HK-2 (cell line): ENCODE measurements around the gene SLC43A1.
A peak's percentile ranks its signal among the peaks of the same experiment; 100 is the strongest.

Experiments
- DNase-seq: peaks from one replicate; pipeline ENCODE4 v3.0.0-alpha.2; 2018; ENCODE audit not compliant: unreplicated experiment

Gene SLC43A1

GRCh38 chr11:57497303-57498247, 17.9 kb downstream of the SLC43A1 start:
- no peak for DNase-seq

DNA sequence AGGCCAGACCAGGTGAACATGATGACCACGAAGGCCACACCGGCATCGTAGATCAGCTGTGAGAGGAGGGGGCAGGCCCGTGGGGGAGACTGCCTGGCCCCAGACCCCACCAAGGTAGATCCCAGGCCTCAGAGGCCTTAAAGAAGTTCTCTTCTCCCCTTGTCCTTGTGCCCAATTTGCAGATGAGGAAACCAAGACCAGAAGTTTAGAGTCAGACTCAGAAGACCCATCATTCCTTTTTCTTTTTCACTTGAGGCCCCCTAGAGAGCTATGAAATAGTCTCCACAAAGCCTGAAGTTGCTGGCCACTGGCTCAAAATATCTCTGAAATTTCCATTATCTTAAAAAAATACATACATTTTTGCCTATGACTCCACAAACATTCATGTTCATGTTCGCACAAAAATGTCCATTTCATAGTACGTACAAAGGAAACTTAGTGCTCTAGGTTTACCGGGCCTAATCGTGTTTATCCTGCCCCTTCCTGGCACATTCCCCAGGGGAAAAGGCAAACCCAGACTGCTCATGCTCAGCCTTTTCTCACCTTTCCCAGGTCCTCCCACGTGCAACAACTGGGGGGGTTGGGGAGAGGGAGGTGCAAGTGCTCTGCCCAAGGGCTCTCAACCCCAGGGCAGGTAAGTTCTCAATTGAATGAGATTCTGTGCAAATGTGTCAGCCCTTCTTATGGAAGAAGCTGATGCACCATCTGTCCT, 19.2 kb downstream of the SLC43A1 start:
- DNase-seq, result no peak

DNA sequence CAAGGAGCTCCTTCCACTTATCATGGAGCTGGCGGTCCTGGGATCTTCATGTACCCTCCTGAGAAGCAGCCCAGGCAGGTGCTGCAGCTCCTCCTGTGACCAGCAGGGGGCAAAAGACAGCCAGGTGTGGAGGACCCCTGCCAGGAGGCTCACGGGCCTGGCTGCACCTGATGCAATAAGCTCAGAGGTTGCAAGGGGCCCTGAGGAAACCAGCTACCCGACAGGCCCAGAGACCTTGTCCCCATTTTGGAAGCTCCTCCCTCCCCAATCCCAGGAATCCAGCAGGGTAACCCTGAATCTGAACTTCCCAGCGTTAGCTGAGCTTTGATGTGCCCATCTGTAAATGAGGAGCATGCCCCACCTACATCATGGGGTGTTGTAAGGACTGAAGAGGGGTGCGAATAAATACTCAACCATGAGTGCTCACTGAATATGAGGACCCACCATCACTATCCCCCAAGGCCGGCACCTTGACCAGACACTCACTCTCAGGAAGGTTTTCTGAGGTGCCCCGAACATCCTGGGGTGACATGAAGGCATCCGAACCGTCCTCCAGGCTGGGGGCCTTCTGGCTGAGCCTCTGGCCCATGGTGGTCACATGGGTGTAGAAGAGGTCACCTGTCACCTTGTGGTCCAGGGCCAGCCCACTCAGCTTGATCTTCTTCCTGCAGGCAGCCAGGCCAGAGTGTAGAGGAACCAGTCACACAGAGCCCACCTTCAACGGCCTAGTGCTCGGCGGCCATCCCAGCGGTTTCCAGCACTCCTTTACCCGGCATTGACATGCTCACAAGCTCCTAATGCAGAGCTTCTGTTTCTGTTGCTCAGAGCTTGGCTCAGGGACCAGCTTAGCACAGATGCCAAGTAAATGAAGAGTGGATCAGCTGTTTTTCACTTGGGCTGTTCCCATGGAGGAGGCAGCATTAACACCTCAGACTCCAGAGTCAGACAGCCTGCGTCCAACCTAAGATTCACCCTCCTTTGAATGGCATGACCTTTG, 21.7 kb downstream of the SLC43A1 start:
- peak; percentile 55 for DNase-seq

DNA sequence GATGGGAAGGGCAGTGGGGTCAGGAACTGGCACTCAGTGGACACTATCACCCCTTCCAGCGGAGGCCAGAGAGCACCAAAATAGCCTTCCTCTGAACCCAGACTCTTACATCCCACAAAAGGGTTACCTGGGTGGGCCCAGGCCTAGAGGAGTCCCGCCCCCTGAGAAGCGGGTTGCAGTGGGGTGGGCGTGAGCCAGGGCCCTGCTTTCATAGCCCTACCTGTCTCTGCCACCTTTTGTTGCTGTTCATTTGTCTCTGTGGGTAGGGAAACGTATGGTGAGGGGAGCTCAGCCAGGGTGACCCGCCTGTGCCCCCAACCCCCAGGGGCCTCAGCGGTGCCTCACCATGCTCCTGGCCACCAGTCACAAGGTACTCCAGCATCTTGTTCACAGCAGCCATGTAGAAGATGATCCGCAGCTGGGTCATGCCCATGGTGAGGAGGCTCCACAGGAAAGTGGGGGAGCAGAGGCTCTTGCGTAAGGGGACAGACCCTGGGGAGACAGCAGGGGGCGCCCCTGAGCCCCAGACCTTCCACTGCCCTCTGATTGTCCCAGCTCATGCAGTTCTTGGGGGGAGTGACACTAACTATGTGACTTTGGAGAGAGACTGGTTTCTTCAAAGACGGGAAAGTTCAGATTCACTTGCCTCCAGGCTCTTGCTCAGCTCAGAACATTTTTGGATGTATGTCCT, 24.0 kb downstream of the SLC43A1 start:
- no peak for DNase-seq

DNA sequence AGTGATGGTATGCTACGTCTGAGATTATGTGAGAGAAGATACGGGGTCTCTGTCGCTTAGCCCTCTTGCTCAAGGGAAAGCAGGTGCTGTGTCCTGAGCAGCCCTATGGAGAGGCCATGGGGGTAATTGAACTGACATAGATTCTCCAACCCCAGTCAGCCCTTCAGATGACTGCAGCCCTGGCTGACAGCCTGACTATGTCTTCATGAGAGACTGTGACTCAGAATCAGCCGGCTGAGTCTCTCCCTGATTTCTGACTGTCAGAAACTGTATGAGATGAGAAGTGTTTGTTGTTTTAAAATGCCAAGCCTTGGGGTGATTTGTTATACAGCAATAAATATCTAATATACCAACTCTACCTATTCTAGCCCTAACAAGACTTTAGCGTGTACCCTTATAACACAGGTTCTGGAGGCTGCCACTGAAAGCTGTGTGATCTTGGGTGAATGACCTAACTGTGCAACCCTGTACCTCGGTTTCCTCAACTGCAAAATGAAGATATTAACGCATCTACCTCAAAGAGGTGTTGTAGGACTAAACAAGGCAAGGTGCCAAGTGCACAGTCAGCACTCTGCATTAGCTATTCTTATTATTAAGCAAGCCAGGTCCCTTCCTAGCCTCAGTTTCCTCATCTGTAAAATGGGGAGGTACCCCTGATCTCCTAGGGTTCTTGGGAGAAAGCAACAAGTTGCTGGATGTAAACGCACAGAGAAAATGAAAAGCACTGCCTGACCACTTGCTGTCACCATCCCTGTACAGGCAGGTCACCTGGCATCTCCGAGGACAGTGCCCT, 24.9 kb downstream of the SLC43A1 start:
- DNase-seq, result no peak

DNA sequence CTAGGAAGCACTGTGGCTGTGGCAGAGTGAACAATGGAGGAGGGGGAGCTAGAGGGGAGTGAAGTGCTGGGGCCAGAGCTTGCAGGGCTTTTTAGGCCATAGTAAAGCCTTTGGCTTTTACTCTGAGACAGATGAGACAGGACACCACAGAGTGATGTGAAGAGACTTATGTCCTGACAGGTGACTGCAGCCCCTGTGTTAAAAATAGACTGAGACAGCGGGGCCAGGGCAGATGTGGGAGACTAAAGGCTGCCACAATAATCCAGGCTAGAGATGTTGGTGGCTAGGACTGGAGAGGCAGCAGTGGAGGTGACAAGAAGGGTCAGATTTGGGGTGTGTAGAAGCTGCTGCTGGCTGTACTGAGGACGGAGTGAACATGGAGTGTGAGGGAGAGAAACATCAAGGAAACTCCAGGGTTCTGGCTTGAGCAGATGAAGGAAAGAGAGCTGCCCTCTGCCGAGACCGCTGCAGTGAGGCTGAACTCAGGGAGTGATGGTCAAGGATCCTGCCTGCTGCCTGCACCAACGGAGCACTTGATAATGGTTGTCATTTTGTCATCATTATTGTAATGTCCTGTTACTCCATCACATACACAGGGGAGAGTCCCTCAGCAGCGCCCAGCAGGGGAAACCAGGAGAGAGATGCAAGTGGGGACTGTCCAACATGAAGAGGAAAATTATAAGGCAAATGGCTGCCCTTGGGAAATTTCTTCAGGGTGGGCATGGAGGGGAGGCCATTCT, 27.4 kb downstream of the SLC43A1 start:
- no peak for DNase-seq

- no peak for DNase-seq
Observed at GRCh38 chr11:57487021-57487778, 28.3 kb downstream of the SLC43A1 start.

- DNase-seq, result no peak
Observed at GRCh38 chr11:57485217-57485990, 30.1 kb downstream of the SLC43A1 start.

DNA sequence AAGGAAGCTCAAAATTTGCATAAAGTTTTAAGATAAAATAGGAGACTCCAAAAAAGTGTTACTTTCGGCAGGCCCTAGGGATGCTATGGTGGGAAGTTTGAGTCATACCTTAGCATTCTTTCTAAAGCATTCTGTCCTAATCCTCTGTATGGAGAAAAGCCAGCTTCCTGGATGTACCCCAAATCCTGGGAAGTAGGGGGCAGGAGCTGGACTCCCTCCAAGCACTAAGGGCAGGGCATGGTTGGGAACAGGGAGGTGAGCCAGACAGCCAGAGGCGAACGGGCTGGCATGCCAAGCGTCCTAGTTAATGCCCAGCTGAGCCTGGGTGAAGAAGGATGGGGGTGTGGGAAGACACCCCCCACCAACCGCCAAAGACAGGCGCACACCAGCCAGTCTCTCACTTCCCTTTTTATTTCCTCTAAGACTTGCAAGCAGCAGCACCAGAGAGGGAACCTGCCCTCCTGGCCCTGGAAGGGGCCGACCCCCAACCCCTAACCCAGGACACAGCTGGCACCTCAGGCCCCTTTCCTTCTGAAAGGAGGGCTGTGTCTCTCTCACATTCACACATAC, 31.3 kb downstream of the SLC43A1 start:
- DNase-seq, result no peak

GRCh38 chr11:57483562-57483918, 32.0 kb downstream of the SLC43A1 start:
- no peak for DNase-seq

DNA sequence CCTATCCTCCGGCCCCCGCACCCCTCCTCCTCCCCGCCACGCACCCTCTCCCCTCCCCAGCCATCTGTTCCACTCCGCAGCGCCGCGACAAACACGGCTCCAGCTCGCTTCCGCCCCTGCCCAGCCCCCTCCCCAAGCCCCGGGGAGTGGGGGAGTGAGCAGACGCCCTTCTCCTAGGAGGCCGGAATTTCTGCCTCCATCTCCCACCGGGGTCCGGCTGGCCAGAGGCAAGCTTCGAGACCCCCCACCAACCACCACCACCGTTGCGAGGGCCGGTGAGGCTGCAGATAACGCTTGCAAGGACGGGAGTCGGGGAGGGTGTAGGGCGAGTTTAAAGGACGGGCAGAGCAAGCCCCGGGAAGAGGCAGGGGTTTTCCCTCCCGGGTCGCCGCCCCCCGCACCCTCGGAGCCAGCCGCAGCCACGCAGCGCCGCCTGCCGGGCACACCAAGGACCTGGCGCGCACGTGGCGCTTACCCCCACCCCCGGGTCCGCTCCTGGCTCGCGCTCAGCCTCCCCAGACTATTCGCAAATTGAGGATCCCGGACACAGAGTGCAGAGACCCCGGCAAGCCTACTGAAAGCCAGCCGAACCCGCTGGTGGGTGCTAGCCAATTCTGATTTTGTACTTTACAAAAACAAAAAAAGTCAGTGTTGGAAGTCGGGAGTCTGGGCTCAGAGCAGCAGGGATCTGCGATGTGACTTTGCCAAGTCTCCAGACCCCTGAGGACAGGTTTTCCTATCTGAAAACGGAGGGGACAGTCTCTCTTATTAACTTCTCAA, 32.5 kb downstream of the SLC43A1 start:
- peak; percentile 60 for DNase-seq

DNA sequence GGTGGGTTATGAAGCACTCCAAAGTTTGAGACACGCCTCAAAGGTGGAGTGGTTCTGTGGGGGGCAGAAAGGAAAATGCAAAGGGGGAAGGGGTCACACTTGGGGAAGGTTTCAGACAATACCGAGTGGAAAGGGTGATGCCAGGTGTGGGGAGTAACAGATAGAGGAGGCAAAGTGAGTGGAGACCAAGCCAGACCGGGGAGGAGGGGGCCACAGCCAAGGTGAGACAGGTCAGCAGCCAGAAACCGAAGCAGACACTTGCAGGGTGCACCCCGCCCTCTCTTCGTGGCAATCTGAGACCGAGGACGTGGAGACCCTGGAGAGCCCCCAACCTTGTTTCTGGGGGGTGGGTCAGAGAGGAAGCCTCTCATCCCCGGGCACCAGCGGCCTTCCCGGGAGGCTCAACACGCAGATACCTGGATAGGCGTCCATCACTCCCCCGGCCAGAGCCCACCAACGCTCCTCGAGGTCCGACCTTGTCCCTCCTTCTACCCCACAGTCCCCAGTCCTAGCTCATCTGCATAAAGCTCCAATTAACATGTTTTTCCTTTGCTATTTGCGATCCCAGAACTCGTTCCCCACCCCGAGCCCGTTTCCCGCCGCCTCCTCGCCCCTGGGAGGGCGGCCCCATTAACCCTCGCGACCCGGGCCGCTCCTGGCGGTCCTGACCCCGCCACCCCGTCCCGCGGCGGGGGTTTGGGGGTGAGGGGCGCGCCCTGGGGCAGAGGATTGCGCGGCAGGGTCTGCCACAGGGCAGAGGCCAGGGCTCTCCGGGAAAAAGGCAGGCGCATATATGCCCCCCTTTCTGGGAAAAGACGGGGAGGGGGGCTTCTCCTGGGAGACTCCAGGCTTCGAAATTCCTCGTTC, 33.4 kb downstream of the SLC43A1 start:
- DNase-seq, result no peak

GRCh38 chr11:57481315-57481714, 34.2 kb downstream of the SLC43A1 start:
- no peak for DNase-seq

DNA sequence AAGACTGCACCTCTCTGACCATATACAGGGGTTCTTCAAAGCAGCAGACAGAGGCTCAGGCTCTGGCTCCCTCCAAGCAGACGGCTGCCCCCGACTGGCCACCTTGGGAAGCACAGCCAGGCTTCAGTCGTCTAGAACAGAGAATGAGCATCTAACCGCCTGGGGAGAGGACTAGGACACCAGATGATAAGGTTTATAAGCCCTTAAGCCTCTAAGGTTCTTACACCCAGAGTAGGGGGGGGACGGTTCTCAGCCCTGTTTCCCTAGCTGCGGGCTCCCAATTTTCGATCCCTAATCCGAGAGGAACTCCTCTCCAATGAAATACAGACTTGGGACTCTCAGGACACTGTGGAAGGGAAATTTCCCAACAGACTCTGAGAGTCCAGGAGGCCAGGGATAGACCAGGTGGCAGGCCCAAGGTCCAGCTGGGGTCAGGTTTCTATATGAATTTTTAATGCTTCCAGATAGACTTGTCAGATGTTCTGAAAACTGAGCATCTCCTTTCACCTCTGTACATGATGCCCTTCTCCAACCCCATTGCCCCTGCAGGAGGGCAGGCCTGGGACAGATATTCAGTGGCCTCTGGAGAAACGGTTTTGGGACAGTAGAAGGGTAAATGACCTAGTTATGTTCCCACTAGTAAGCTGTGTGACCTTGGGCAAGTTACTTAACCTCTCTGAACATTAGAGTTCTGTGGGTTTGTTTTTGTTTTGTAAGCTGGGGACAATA, 34.9 kb downstream of the SLC43A1 start:
- DNase-seq, result no peak

- DNase-seq, result no peak
Observed at GRCh38 chr11:57479911-57480310, 35.6 kb downstream of the SLC43A1 start.
